Right lobe of liver (tissue), 6 donors: ENCODE data around the gene ONECUT1. TPM values are rescaled to one million over a fixed set of nuclear protein-coding genes. Genes with fewer than 3 reads are reported as not detected.

Source experiments
- ATAC-seq, 4 donors: fragments of 200-7000 bp; cut with Tn5 transposase; one replicate each; pipeline ENCODE4 v1.9.1; 2020; ENCODE audit warnings: mild to moderate bottlenecking in 4 of 4, moderate library complexity in 4 of 4
- DNase-seq, 3 donors: peaks; one replicate each; pipeline ENCODE4 v3.0.0-alpha.2; 2020
- H3K27ac ChIP-seq, 3 donors: fragments of 200-600 bp; one replicate each; pipeline ENCODE4 v1.8.0; 2022
- H3K27me3 ChIP-seq, 2 donors: fragments of 200-600 bp; one replicate each; pipeline ENCODE4 v1.8.0; 2022
- H3K36me3 ChIP-seq, 4 donors: fragments of 200-600 bp; sonication (generic) in 1 of 4; one replicate each; pipeline versions ENCODE4 v1.5.1 to v1.8.0; 2017 to 2022; ENCODE audit warnings: control low read depth in 1 of 4
- H3K4me1 ChIP-seq, 4 donors: fragments of 200-600 bp; sonication (generic) in 1 of 4; one replicate each; pipeline versions ENCODE4 v1.5.1 to v1.8.0; 2017 to 2022; ENCODE audit warnings: control low read depth in 1 of 4
- H3K4me3 ChIP-seq, 3 donors: fragments of 200-600 bp; one replicate each; pipeline ENCODE4 v1.8.0; 2022
- H3K9me3 ChIP-seq, 4 donors: fragments of 200-600 bp; sonication (generic) in 1 of 4; one replicate each; pipeline versions ENCODE4 v1.5.1 to v1.8.0; 2017 to 2022; ENCODE audit warnings: control low read depth in 1 of 4
- POLR2A ChIP-seq: fragments of 450-650 bp; IDR thresholded peaks from one replicate; pipeline ENCODE4 v1.6.1; 2017; ENCODE audit warnings: antibody characterized with exemption, mild to moderate bottlenecking
- WGBS: methylation state at CpG from one replicate; pipeline ENCODE4 v1.1.6; 2018; ENCODE audit warnings: low coverage, low lambda C conversion rate; ENCODE audit not compliant: insufficient coverage; ENCODE audit errors: missing lambda C conversion rate; 5-methylcytosine and 5-hydroxymethylcytosine counted together
- intact Hi-C, 2 donors: fragments of 100-400 bp; cut with DNase I; formaldehyde crosslinking; loops; one replicate each; pipeline versions ENCODE4 v1.11.2 to v1.14.1; 2022
- total RNA-seq, 6 experiments: library from RNA; depleted of rRNA in 2 of 6; stranded (reverse); fragments of >200 nt in 2 of 6; fragmentation: NEBNext Ultra II Directional in 3 of 6; extraction: Animal tissue kit (Norgen Biotek cat#: 25700) in 3 of 6; gene quantifications; one replicate each; pipeline versions ENCODE4 v1.1.0 to v1.2.4, GENCODE V29; 2016 to 2023
- TF ChIP-seq, protein P1 (sequence below), 4 donors: fragments of 200-600 bp in 3 of 4; fragments of 450-650 bp in 1 of 4; IDR thresholded peaks; one replicate each; pipeline versions ENCODE4 v1.5.1 to v1.8.0; 2016 to 2022; ENCODE audit warnings: antibody characterized with exemption in 4 of 4, mild to moderate bottlenecking in 2 of 4
- donor health status: DM: no; HTN: yes; CAD: no.
- donor health status: DM: no; HTN: no; CAD: no.
- donor health status: DM: no; HTN: no; CAD: no.
- donor health status: DM: no; HTN: yes; CAD: no.
- donor health status: DM: no; HTN: yes; CAD: no.

ONECUT1 gene
- total RNA-seq, 6 experiments from 2014 or later = 41.3 to 58.2 (median 52.5) TPM

DNA sequence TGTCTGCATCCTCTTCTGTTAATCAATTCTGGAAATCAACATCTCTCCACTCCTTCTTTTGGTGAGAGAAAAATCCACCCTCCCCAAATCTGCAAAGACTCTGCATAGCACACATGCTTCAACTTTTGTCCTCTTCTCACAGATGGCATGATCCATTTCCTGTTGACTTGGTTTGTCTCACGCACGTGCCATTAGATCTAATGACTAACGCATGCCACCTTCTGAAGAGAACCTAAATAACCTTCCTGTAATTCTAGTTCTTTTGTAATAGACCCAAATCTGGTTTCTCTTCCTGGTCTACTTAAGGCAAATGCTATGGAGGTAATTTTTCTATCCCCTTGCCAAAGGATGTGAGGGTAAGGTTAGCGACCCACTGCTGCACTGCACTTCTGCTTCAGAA, 60.0 kb downstream of the ONECUT1 start:
- Histone ChIP-seq H3K27ac (no peak overlapping the region), H3K4me1 (peaks cover 0 to 30% (median 15%) of the 10 kb centered on the region in 4 donors), H3K4me3 (no peak overlapping the region), H3K9me3 (no peaks in the 10 kb centered on the region), H3K27me3 (no peaks in the 10 kb centered on the region), H3K36me3 (no peaks in the 10 kb centered on the region)
- intact Hi-C loops = loop anchor here (5.0 to 10.0 kb wide), 2 partner anchors 465 to 468 kb away; no protein-coding TSS in a partner anchor
- TF ChIP-seq, protein P1, sequence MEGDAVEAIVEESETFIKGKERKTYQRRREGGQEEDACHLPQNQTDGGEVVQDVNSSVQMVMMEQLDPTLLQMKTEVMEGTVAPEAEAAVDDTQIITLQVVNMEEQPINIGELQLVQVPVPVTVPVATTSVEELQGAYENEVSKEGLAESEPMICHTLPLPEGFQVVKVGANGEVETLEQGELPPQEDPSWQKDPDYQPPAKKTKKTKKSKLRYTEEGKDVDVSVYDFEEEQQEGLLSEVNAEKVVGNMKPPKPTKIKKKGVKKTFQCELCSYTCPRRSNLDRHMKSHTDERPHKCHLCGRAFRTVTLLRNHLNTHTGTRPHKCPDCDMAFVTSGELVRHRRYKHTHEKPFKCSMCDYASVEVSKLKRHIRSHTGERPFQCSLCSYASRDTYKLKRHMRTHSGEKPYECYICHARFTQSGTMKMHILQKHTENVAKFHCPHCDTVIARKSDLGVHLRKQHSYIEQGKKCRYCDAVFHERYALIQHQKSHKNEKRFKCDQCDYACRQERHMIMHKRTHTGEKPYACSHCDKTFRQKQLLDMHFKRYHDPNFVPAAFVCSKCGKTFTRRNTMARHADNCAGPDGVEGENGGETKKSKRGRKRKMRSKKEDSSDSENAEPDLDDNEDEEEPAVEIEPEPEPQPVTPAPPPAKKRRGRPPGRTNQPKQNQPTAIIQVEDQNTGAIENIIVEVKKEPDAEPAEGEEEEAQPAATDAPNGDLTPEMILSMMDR (IDR thresholded peaks at IDR 0.05) = no peak
- no peak for TF ChIP-seq POLR2A
- DNase-seq = no peak
- WGBS = 45% methylated on average over 4 of the region's 4 CpGs
- ATAC-seq = peak in 2 of 4 donors; percentile 27 to 32

DNA sequence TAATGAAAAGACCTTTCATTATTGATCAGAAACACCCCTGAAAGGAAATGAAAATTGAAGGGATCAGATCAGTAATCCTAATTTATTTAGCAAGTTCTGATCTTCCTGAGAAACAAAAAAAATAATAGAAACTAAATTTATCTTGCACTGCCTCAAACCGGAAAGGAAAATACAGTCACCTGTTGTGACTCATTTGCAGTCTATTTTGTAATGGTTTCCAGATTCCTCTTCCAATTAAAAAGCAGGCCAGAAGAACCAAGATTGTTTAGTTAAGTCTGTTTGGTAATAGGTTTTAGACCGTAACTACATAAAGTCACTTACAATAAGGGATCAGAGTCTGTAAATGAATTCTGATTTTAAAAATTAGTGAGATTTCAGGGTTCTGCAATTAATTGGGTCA, 61.2 kb downstream of the ONECUT1 start:
- no peaks in the 10 kb centered on the region for H3K36me3 ChIP-seq
- no peak overlapping the region for H3K27ac ChIP-seq
- ATAC-seq (no peak), DNase-seq (no peak)
- WGBS = 78% methylated on average over 2 of the region's 2 CpGs
- H3K4me3 ChIP-seq = no peak overlapping the region
- H3K9me3 ChIP-seq = no peaks in the 10 kb centered on the region
- H3K27me3 ChIP-seq = no peaks in the 10 kb centered on the region
- intact Hi-C loops = no loop called here
- peaks cover 0 to 22% (median 12%) of the 10 kb centered on the region in 4 donors for H3K4me1 ChIP-seq
- no peak for TF ChIP-seq POLR2A
- TF ChIP-seq, protein P1 (IDR thresholded peaks at IDR 0.05) = no peak

- TF ChIP-seq, protein P1 (IDR thresholded peaks at IDR 0.05) = no peak
- no peak for TF ChIP-seq POLR2A
- no peak overlapping the region for H3K27ac ChIP-seq
- no peaks in the 10 kb centered on the region for H3K27me3 ChIP-seq
- H3K36me3 ChIP-seq = no peaks in the 10 kb centered on the region
- ATAC-seq (no peak), DNase-seq (no peak)
- peaks cover 0 to 13% (median 6%) of the 10 kb centered on the region in 4 donors for H3K4me1 ChIP-seq
- H3K9me3 ChIP-seq = no peaks in the 10 kb centered on the region
- 100% methylated on average over 1 of the region's 3 CpGs for WGBS
- intact Hi-C loops = no loop called here
- no peak overlapping the region for H3K4me3 ChIP-seq
Observed at GRCh38 chr15:52727815-52728214, 62.3 kb downstream of the ONECUT1 start.

- 93% methylated on average over 2 of the region's 2 CpGs for WGBS
- H3K9me3 ChIP-seq = no peaks in the 10 kb centered on the region
Observed at GRCh38 chr15:52726195-52726594, 63.9 kb downstream of the ONECUT1 start.

More at GRCh38 chr15:52726195-52726594, 63.9 kb downstream of the ONECUT1 start:
- no peak for TF ChIP-seq POLR2A
- TF ChIP-seq, protein P1 (IDR thresholded peaks at IDR 0.05) = no peak
- Histone ChIP-seq H3K4me1 (no peaks in the 10 kb centered on the region), H3K27me3 (no peaks in the 10 kb centered on the region), H3K4me3 (no peak overlapping the region), H3K36me3 (no peaks in the 10 kb centered on the region), H3K27ac (no peak overlapping the region)
- intact Hi-C loops = no loop called here
- ATAC-seq (no peak), DNase-seq (no peak)
